Measurements from ENCODE around the gene RAMP3. TPM values are rescaled to one million over a fixed set of nuclear protein-coding genes. Genes with fewer than 3 reads are reported as not detected.

Gene RAMP3
- polyA plus RNA-seq, 3 donors: not detected

DNA sequence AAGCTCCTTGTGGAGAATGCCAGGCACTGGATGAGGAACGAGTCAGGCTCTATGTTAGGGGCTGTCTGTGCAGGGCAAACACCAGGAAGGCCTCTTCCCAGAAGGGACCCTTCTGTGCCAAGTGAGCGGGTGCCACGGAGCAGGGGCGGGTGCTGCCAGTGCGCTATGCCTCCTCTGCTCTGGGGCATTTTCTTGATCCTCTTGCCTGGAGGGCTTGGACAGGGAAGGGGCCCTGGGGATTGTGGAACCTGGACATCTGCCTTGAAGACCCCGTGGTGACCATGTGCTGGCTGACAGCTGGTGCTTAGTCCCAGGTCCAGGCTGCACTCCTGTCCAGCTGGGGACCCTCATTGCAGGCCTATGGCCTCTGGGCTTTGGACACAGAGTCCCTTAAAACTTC is 30.7 kb upstream of the RAMP3 start:
- H2AFZ ChIP-seq (ENCODE audit: insufficient read depth, low read depth, low read length, poor library complexity, severe bottlenecking): peak overlapping the region; percentile 30
- TF ChIP-seq, protein P1, sequence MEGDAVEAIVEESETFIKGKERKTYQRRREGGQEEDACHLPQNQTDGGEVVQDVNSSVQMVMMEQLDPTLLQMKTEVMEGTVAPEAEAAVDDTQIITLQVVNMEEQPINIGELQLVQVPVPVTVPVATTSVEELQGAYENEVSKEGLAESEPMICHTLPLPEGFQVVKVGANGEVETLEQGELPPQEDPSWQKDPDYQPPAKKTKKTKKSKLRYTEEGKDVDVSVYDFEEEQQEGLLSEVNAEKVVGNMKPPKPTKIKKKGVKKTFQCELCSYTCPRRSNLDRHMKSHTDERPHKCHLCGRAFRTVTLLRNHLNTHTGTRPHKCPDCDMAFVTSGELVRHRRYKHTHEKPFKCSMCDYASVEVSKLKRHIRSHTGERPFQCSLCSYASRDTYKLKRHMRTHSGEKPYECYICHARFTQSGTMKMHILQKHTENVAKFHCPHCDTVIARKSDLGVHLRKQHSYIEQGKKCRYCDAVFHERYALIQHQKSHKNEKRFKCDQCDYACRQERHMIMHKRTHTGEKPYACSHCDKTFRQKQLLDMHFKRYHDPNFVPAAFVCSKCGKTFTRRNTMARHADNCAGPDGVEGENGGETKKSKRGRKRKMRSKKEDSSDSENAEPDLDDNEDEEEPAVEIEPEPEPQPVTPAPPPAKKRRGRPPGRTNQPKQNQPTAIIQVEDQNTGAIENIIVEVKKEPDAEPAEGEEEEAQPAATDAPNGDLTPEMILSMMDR (IDR thresholded peaks at IDR 0.05): no peak
- no peaks in the 10 kb centered on the region for H3K27me3 ChIP-seq (ENCODE audit: control insufficient read depth in 2 of 2, insufficient read depth in 2 of 2, low read length in 2 of 2)
- no peak for DNase-seq
- no peak overlapping the region for H3K4me2 ChIP-seq (replicated peaks; ENCODE audit: extremely low read depth, low read length, poor library complexity, severe bottlenecking)
- H3K27ac Mint-ChIP-seq: peak overlapping the region in 1 of 7 donors; percentile 8
- H3K9me3 ChIP-seq (replicated peaks in 1 of 2; ENCODE audit: control insufficient read depth in 1 of 2, insufficient read depth in 1 of 2, low read length in 2 of 2): no peaks in the 10 kb centered on the region
- H3K79me2 ChIP-seq (ENCODE audit: insufficient read depth, low read length): no peaks in the 10 kb centered on the region
- H3K9me3 Mint-ChIP-seq: no peaks in the 10 kb centered on the region
- peaks cover 5% of the 10 kb centered on the region for H3K4me1 Mint-ChIP-seq
- H4K20me1 ChIP-seq (ENCODE audit: insufficient read depth, low read length): no peaks in the 10 kb centered on the region
- 85% methylated on average over 6 of the region's 6 CpGs for WGBS (ENCODE audit: insufficient coverage)
- H3K36me3 ChIP-seq (replicated peaks in 1 of 2; ENCODE audit: control insufficient read depth in 1 of 2, insufficient read depth in 2 of 2, low read length in 2 of 2): no peaks in the 10 kb centered on the region
- no peak overlapping the region for H3K27ac ChIP-seq (ENCODE audit: low read depth in 1 of 2, low read length in 2 of 2)
- intact Hi-C loops (cut with micrococcal nuclease): no loop called here
- no peak overlapping the region for H3K4me3 Mint-ChIP-seq
- H3K4me3 ChIP-seq (replicated peaks in 1 of 3; ENCODE audit: low read depth in 2 of 3, low read length in 3 of 3): no peak overlapping the region
- H3K9ac ChIP-seq (ENCODE audit: insufficient read depth, low read length, poor library complexity, severe bottlenecking): no peak overlapping the region
- H3K27me3 Mint-ChIP-seq (ENCODE audit: low read depth in 3 of 3): peaks cover 2 to 6% (median 2%) of the 10 kb centered on the region in 3 donors
- H3K4me1 ChIP-seq (ENCODE audit: control insufficient read depth in 1 of 2, insufficient read depth in 2 of 2, low read length in 2 of 2): no peaks in the 10 kb centered on the region
- no peaks in the 10 kb centered on the region for H3K36me3 Mint-ChIP-seq

DNA sequence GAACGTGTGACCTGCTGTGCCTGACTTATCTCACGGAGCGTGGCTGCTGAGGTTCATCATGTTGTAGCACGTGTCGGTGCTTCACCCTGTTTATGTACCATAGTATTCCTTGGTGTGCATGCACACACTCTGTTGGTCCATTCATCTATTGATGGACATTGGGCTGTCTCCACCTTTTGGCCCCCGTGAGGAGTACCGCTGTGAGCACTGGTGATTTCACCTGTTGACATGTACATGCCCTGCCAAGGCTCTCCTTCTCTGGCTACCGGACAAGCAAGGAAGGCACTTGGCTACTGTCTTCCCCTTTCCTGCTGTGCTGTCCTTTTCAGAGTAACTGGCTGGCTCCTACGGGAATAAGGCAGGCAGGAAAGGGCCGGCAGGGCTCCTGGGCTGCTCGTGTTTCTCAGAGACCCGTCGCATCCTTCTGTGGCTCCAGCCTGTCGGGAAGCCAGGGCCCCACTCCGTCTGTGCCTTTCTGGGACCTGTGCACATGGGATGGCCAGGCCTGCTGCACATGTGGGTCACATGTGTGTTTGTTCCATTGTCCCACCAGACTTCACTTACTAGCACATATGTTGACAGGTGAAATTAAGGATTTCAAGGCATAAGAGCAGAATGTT is 28.3 kb upstream of the RAMP3 start:
- TF ChIP-seq, protein P1 (IDR thresholded peaks at IDR 0.05): no peak
- Mint-ChIP-seq H3K9me3 (no peaks in the 10 kb centered on the region), H3K27ac (peak overlapping the region in 1 of 7 donors; percentile 58), H3K4me1 (no peaks in the 10 kb centered on the region), H3K36me3 (no peaks in the 10 kb centered on the region), H3K4me3 (no peak overlapping the region), H3K27me3 (ENCODE audit: low read depth in 3 of 3) (peaks cover 2 to 6% (median 2%) of the 10 kb centered on the region in 3 donors)
- Histone ChIP-seq H3K27me3 (ENCODE audit: control insufficient read depth in 2 of 2, insufficient read depth in 2 of 2, low read length in 2 of 2) (no peaks in the 10 kb centered on the region), H2AFZ (ENCODE audit: insufficient read depth, low read depth, low read length, poor library complexity, severe bottlenecking) (no peak overlapping the region), H3K27ac (ENCODE audit: low read depth in 1 of 2, low read length in 2 of 2) (no peak overlapping the region), H3K79me2 (ENCODE audit: insufficient read depth, low read length) (no peaks in the 10 kb centered on the region), H3K4me1 (ENCODE audit: control insufficient read depth in 1 of 2, insufficient read depth in 2 of 2, low read length in 2 of 2) (no peaks in the 10 kb centered on the region), H3K9me3 (replicated peaks in 1 of 2; ENCODE audit: control insufficient read depth in 1 of 2, insufficient read depth in 1 of 2, low read length in 2 of 2) (no peaks in the 10 kb centered on the region), H3K36me3 (replicated peaks in 1 of 2; ENCODE audit: control insufficient read depth in 1 of 2, insufficient read depth in 2 of 2, low read length in 2 of 2) (no peaks in the 10 kb centered on the region), H3K9ac (ENCODE audit: insufficient read depth, low read length, poor library complexity, severe bottlenecking) (no peak overlapping the region), H3K4me3 (replicated peaks in 1 of 3; ENCODE audit: low read depth in 2 of 3, low read length in 3 of 3) (no peak overlapping the region), H3K4me2 (replicated peaks; ENCODE audit: extremely low read depth, low read length, poor library complexity, severe bottlenecking) (no peak overlapping the region), H4K20me1 (ENCODE audit: insufficient read depth, low read length) (no peaks in the 10 kb centered on the region)
- DNase-seq: no peak
- 94% methylated on average over 15 of the region's 15 CpGs for WGBS (ENCODE audit: insufficient coverage)
- intact Hi-C loops (cut with micrococcal nuclease): no loop called here
